ENCODE results near the gene TMEM43. TPM values are rescaled to one million over a fixed set of nuclear protein-coding genes. Genes with fewer than 3 reads are reported as not detected.

Gene TMEM43
- polyA plus RNA-seq, 3 donors, result 55.4 to 69.7 (median 66.7) TPM

GRCh38 chr3:14153663-14154062 lies 28.8 kb downstream of the TMEM43 start:
- Mint-ChIP-seq H3K27ac (peak overlapping the region in 3 of 7 donors; percentile 21 to 25 (median 21)), H3K36me3 (peaks cover 71 to 72% of the 10 kb centered on the region in 2 donors), H3K27me3 (ENCODE audit: low read depth in 3 of 3) (peaks cover 0 to 2% (median 0%) of the 10 kb centered on the region in 3 donors), H3K9me3 (peaks cover 0 to 1% (median 0%) of the 10 kb centered on the region in 7 donors), H3K4me3 (no peak overlapping the region), H3K4me1 (peaks cover 2% of the 10 kb centered on the region)
- Histone ChIP-seq H3K27ac (ENCODE audit: low read depth in 1 of 2, low read length in 2 of 2) (no peak overlapping the region), H3K4me3 (replicated peaks in 1 of 3; ENCODE audit: low read depth in 2 of 3, low read length in 3 of 3) (no peak overlapping the region), H4K20me1 (ENCODE audit: insufficient read depth, low read length) (no peaks in the 10 kb centered on the region), H3K4me1 (ENCODE audit: control insufficient read depth in 1 of 2, insufficient read depth in 2 of 2, low read length in 2 of 2) (no peaks in the 10 kb centered on the region), H3K9me3 (replicated peaks in 1 of 2; ENCODE audit: control insufficient read depth in 1 of 2, insufficient read depth in 1 of 2, low read length in 2 of 2) (no peaks in the 10 kb centered on the region), H3K4me2 (replicated peaks; ENCODE audit: extremely low read depth, low read length, poor library complexity, severe bottlenecking) (no peak overlapping the region), H3K9ac (ENCODE audit: insufficient read depth, low read length, poor library complexity, severe bottlenecking) (no peak overlapping the region), H3K27me3 (ENCODE audit: control insufficient read depth in 2 of 2, insufficient read depth in 2 of 2, low read length in 2 of 2) (no peaks in the 10 kb centered on the region), H3K36me3 (replicated peaks in 1 of 2; ENCODE audit: control insufficient read depth in 1 of 2, insufficient read depth in 2 of 2, low read length in 2 of 2) (peaks cover 43 to 72% of the 10 kb centered on the region in 2 donors), H3K79me2 (ENCODE audit: insufficient read depth, low read length) (no peaks in the 10 kb centered on the region), H2AFZ (ENCODE audit: insufficient read depth, low read depth, low read length, poor library complexity, severe bottlenecking) (no peak overlapping the region)
- TF ChIP-seq, protein P1, sequence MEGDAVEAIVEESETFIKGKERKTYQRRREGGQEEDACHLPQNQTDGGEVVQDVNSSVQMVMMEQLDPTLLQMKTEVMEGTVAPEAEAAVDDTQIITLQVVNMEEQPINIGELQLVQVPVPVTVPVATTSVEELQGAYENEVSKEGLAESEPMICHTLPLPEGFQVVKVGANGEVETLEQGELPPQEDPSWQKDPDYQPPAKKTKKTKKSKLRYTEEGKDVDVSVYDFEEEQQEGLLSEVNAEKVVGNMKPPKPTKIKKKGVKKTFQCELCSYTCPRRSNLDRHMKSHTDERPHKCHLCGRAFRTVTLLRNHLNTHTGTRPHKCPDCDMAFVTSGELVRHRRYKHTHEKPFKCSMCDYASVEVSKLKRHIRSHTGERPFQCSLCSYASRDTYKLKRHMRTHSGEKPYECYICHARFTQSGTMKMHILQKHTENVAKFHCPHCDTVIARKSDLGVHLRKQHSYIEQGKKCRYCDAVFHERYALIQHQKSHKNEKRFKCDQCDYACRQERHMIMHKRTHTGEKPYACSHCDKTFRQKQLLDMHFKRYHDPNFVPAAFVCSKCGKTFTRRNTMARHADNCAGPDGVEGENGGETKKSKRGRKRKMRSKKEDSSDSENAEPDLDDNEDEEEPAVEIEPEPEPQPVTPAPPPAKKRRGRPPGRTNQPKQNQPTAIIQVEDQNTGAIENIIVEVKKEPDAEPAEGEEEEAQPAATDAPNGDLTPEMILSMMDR (IDR thresholded peaks at IDR 0.05), result no peak
- WGBS (ENCODE audit: insufficient coverage), result 100% methylated on average over 2 of the region's 6 CpGs
- no peak for DNase-seq
- intact Hi-C loops (cut with micrococcal nuclease), result no loop called here

- Mint-ChIP-seq H3K4me3 (no peak overlapping the region), H3K27ac (peak overlapping the region in 3 of 7 donors; percentile 5 to 65 (median 9)), H3K36me3 (peaks cover 72 to 74% of the 10 kb centered on the region in 2 donors), H3K9me3 (peaks cover 0 to 1% (median 0%) of the 10 kb centered on the region in 7 donors), H3K27me3 (ENCODE audit: low read depth in 3 of 3) (peaks cover 0 to 2% (median 0%) of the 10 kb centered on the region in 3 donors), H3K4me1 (peaks cover 2% of the 10 kb centered on the region)
- TF ChIP-seq, protein P1 (IDR thresholded peaks at IDR 0.05), result no peak
- Histone ChIP-seq H3K4me1 (ENCODE audit: control insufficient read depth in 1 of 2, insufficient read depth in 2 of 2, low read length in 2 of 2) (no peaks in the 10 kb centered on the region), H3K27me3 (ENCODE audit: control insufficient read depth in 2 of 2, insufficient read depth in 2 of 2, low read length in 2 of 2) (no peaks in the 10 kb centered on the region), H3K9me3 (replicated peaks in 1 of 2; ENCODE audit: control insufficient read depth in 1 of 2, insufficient read depth in 1 of 2, low read length in 2 of 2) (no peaks in the 10 kb centered on the region), H3K79me2 (ENCODE audit: insufficient read depth, low read length) (no peaks in the 10 kb centered on the region), H3K9ac (ENCODE audit: insufficient read depth, low read length, poor library complexity, severe bottlenecking) (no peak overlapping the region), H3K36me3 (replicated peaks in 1 of 2; ENCODE audit: control insufficient read depth in 1 of 2, insufficient read depth in 2 of 2, low read length in 2 of 2) (peaks cover 48 to 76% of the 10 kb centered on the region in 2 donors), H3K4me3 (replicated peaks in 1 of 3; ENCODE audit: low read depth in 2 of 3, low read length in 3 of 3) (no peak overlapping the region), H3K4me2 (replicated peaks; ENCODE audit: extremely low read depth, low read length, poor library complexity, severe bottlenecking) (no peak overlapping the region), H2AFZ (ENCODE audit: insufficient read depth, low read depth, low read length, poor library complexity, severe bottlenecking) (no peak overlapping the region), H4K20me1 (ENCODE audit: insufficient read depth, low read length) (no peaks in the 10 kb centered on the region), H3K27ac (ENCODE audit: low read depth in 1 of 2, low read length in 2 of 2) (no peak overlapping the region)
- WGBS (ENCODE audit: insufficient coverage), result 100% methylated on average over 2 of the region's 5 CpGs
- no peak for DNase-seq
- intact Hi-C loops (cut with micrococcal nuclease), result no loop called here
Measured at GRCh38 chr3:14154276-14154675, 29.4 kb downstream of the TMEM43 start.

Measured in CD14-positive monocyte (primary cell).